Gastrocnemius medialis (tissue), 4 donors: ENCODE results near the gene RNASEL.

Source experiments
- CTCF ChIP-seq, 5 experiments: fragments of 450-650 bp in 3 of 5; fragments of 200-600 bp in 2 of 5; sonication (generic) in 2 of 5; IDR thresholded peaks in 4 of 5; conservative IDR thresholded peaks in 1 of 5; 1 replicate in 4 of 5; 2 replicates in 1 of 5; pipeline ENCODE4 v1.5.1; 2016 to 2019; ENCODE audit warnings: antibody characterized with exemption in 5 of 5, mild to moderate bottlenecking in 3 of 5, moderate library complexity in 3 of 5
- POLR2A ChIP-seq, 2 donors: fragments of 450-650 bp; IDR thresholded peaks; one replicate each; pipeline ENCODE4 v1.6.1; 2017; ENCODE audit warnings: antibody characterized with exemption in 2 of 2, mild to moderate bottlenecking in 2 of 2, moderate library complexity in 2 of 2

- TF ChIP-seq CTCF (IDR thresholded peaks at IDR 0.05 in 4 of 5, conservative IDR thresholded peaks at IDR 0.05 in 1 of 5) = no peak
- no peak for TF ChIP-seq POLR2A (IDR thresholded peaks at IDR 0.05)
These were observed 46.8 kb upstream of the RNASEL start for GRCh38 chr1:182635871-182636270.
